ENCODE data around the gene LRRFIP2. TPM values are rescaled to one million over a fixed set of nuclear protein-coding genes. Genes with fewer than 3 reads are reported as not detected.
"Not testable (repeated sequence)": the region's sequence is repeated elsewhere in the genome, so short reads cannot be mapped to it uniquely, and the experiment has no call there.

The LRRFIP2 gene, protein sequence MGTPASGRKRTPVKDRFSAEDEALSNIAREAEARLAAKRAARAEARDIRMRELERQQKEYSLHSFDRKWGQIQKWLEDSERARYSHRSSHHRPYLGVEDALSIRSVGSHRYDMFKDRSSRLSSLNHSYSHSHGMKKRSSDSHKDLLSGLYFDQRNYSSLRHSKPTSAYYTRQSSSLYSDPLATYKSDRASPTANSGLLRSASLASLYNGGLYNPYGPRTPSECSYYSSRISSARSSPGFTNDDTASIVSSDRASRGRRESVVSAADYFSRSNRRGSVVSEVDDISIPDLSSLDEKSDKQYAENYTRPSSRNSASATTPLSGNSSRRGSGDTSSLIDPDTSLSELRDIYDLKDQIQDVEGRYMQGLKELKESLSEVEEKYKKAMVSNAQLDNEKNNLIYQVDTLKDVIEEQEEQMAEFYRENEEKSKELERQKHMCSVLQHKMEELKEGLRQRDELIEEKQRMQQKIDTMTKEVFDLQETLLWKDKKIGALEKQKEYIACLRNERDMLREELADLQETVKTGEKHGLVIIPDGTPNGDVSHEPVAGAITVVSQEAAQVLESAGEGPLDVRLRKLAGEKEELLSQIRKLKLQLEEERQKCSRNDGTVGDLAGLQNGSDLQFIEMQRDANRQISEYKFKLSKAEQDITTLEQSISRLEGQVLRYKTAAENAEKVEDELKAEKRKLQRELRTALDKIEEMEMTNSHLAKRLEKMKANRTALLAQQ
- total RNA-seq: 10 to 100 TPM; 25.9 to 30.7 TPM

DNA sequence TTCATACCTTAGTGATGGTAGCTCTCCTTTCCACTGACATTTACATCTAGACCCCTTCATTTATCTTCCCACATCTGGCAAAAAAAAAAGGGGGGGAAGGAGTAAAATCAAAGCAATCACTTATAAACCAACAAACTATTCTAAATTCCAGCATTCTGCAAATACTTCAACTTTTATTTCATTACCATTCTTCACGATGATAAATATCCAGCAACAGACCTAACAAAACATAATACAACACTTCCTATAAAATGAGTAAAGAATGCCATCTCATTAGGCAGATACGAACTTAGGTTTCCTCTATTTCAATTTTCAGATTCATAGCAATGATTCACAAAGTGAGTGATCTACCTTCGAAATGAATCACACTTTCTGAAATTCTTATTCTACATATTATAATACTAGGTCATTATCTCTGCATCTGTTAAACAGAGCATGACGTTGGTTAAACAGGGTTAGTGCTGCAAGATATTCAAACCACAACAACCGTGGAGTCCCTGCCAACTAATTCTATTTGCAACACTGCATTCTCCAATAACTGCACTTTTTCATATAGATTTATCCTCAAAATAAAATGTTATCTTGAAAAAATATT lies at the start of gene LRRFIP2:
LRRFIP2 (minus strand) TSS at position 51 of the 595 bp plus-strand sequence. CDS start 25,599 bp downstream, outside the sequence.
- Mint-ChIP-seq H3K4me1 (ENCODE audit: low read depth) (peaks cover 41% of the 10 kb centered on the region), H3K27me3 (no peaks in the 10 kb centered on the region), H3K9me3 (no peaks in the 10 kb centered on the region), H3K4me3 (peak within 1 kb of the TSS; percentile 83), H3K36me3 (peaks cover 12% of the 10 kb centered on the region), H3K27ac (peak within 1 kb of the TSS; percentile 80)
- intact Hi-C loops (cut with micrococcal nuclease): loop anchor here (1.0 kb wide), 4 partner anchors 12 to 298 kb away; no protein-coding TSS in a partner anchor
- ChIA-PET CTCF (interaction anchor here (1.0 to 1.6 kb wide), 2 partner anchors 39 to 150 kb away, joined by 3 read pairs; no protein-coding TSS in a partner anchor), POLR2A (no interaction called here)
- peak; percentile 41 for DNase-seq

DNA sequence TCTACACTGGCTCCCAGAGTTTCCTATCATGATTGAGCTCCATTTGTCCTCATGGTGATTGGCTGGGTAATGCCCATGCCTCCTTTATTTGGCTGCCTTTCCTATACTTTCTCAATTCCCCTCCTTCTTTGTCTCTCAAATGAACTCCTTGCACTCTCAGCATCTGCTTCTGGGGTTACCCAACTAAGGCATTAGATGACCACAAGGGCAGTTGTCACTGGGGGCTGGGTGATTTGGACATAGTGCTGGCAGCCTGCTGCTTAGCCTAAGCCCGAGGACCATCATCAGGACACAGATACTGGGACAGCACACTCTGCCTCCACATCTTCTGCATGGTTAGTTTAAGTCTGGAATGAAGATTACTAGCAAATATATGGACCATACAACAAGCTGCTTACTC lies 49.2 kb upstream of the LRRFIP2 start:
- no peak overlapping the region for H3K27ac Mint-ChIP-seq
- intact Hi-C loops (cut with micrococcal nuclease): no loop called here

DNA sequence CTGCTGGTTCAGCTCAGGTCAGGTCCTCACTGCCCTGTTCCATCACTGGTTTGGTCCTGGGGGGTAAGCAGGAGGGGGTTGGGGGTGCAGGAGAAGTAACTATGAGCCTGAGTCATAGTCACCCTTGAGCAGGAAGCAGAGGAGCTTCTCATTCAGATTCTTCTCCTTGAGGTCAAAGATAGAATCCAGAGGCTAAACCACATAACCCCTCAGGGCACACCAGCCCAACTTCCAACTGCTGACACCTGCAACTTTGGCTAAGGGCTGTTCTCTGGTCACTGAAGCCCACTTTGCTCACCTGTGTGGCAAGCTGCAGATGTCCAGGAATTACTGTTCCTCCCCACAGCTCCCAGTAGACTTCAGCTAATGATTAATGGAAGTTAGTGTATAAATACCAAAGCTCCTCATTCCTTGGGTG lies 48.8 kb upstream of the LRRFIP2 start:
- CTCF ChIA-PET: interaction anchor here (1.4 kb wide), 1 partner anchor 9 kb away, joined by 6 read pairs; no protein-coding TSS in a partner anchor
- peaks cover 2% of the 10 kb centered on the region for H3K27me3 Mint-ChIP-seq
- H3K36me3 Mint-ChIP-seq: no peaks in the 10 kb centered on the region
- no peaks in the 10 kb centered on the region for H3K9me3 Mint-ChIP-seq
- intact Hi-C loops (cut with micrococcal nuclease): no loop called here
- H3K4me1 Mint-ChIP-seq (ENCODE audit: low read depth): peaks cover 10% of the 10 kb centered on the region
- DNase-seq: no peak
- POLR2A ChIA-PET: no interaction called here
- no peak overlapping the region for H3K4me3 Mint-ChIP-seq
- no peak overlapping the region for H3K27ac Mint-ChIP-seq

More for the DNA sequence above, 49.2 kb upstream of the LRRFIP2 start:
- ChIA-PET CTCF (interaction anchor here (1.4 kb wide), 1 partner anchor 10 kb away, joined by 6 read pairs; no protein-coding TSS in a partner anchor), POLR2A (no interaction called here)
- H3K9me3 Mint-ChIP-seq: no peaks in the 10 kb centered on the region
- DNase-seq: no peak
- H3K27me3 Mint-ChIP-seq: peaks cover 2% of the 10 kb centered on the region
- H3K4me1 Mint-ChIP-seq (ENCODE audit: low read depth): peaks cover 10% of the 10 kb centered on the region
- no peak overlapping the region for H3K4me3 Mint-ChIP-seq
- H3K36me3 Mint-ChIP-seq: no peaks in the 10 kb centered on the region

DNA sequence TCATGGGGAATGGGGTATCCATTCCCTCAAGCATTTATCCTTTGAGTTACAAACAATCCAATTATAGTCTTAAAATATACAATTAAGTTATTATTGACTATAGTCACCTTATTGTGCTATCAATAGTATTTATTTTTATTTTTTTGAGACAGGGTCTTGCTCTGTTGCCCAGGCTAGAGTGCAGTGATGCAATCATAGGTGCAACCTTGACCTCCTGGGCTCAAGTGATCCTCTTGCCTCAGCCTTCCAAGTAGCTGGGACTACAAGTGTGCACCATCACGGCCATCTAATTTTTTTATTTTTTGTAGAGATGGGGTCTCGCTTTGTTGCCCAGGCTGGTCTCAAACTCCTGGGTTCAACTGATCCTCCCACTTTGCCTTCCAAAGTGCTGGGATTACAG lies 48.2 kb upstream of the LRRFIP2 start:
- H3K36me3 Mint-ChIP-seq; H3K4me1 Mint-ChIP-seq (ENCODE audit: low read depth); H3K27me3 Mint-ChIP-seq; DNase-seq; H3K27ac Mint-ChIP-seq; intact Hi-C loops (cut with micrococcal nuclease); POLR2A ChIA-PET; H3K4me3 Mint-ChIP-seq; H3K9me3 Mint-ChIP-seq: not testable (repeated sequence)
- CTCF ChIA-PET: interaction anchor here (0.6 to 1.4 kb wide), 2 partner anchors 8 to 198 kb away, joined by 3 to 6 read pairs; no protein-coding TSS in a partner anchor

DNA sequence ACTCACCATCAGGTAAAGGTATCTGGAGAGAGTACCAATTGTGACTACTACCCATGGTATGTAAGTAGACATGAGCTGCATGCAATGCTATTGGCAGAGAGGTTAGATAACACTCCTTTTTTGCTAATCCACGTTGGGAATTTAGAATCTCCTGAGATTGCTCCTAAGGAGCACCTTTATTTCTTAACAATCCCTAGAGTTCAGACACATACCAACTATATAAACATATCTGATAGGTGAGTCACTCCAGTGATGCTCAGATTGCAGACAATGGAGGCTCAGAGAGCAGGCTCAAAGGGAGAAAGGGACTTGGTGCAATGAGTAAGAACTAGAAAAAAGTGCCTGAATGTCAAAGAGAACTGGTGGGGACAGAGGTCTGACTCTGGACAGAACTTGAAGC lies 47.0 kb upstream of the LRRFIP2 start:
- DNase-seq: no peak
- H3K36me3 Mint-ChIP-seq: no peaks in the 10 kb centered on the region
- H3K4me3 Mint-ChIP-seq: no peak overlapping the region
- peaks cover 14% of the 10 kb centered on the region for H3K4me1 Mint-ChIP-seq (ENCODE audit: low read depth)
- H3K27me3 Mint-ChIP-seq: peaks cover 2% of the 10 kb centered on the region
- intact Hi-C loops (cut with micrococcal nuclease): no loop called here
- CTCF ChIA-PET: interaction anchor here (0.7 kb wide), 1 partner anchor 8 kb away, joined by 3 read pairs; no protein-coding TSS in a partner anchor
- H3K9me3 Mint-ChIP-seq: no peaks in the 10 kb centered on the region
- H3K27ac Mint-ChIP-seq: no peak overlapping the region
- POLR2A ChIA-PET: no interaction called here

DNA sequence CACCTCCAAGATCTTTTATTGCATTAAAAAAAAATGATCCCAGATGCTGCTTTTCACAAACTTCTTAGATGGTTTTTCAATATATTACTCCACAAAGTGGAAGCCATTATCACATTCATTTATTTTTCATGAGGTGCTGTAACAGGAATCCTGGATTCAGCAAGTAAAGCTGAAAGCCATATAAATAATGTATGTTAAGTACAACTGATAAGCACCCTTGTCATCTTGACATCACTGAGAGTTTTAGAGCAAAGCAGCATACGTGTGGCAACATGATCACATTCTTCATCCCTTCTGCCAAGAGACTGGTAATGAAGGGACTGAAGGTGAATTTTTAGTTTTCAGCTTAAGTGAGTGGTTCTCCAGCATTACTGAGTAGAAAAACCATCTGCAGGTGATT lies 44.9 kb upstream of the LRRFIP2 start:
- H3K4me3 Mint-ChIP-seq: no peak overlapping the region
- POLR2A ChIA-PET: interaction anchor here (0.6 kb wide), 1 partner anchor 117 kb away, joined by 4 read pairs; no protein-coding TSS in a partner anchor

DNA sequence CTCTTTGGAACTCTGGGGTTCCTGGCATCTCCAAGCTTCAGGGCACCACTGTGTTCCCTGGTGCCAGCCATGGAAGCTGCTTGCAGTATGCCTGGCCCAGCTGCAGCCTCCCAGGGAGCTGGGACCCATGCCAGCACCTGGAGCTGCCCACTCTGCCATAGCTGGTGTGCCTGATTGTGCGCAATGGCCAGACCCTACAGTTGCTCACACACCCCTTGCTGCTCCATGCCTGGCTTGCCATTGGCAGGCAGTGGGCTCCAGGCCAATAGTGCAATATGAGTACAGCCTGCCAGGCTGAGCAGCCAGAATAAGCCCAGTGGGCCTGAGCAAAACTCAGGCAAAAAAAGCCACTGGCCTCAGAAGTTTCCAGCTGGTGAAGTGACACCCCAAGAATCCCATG lies 43.8 kb upstream of the LRRFIP2 start:
- ChIA-PET POLR2A (no interaction called here), CTCF (no interaction called here)
- no peaks in the 10 kb centered on the region for H3K27me3 Mint-ChIP-seq
- no peaks in the 10 kb centered on the region for H3K9me3 Mint-ChIP-seq
- no peaks in the 10 kb centered on the region for H3K36me3 Mint-ChIP-seq
- no peak overlapping the region for H3K4me3 Mint-ChIP-seq
- no peak for DNase-seq
- H3K27ac Mint-ChIP-seq: no peak overlapping the region
- H3K4me1 Mint-ChIP-seq (ENCODE audit: low read depth): peaks cover 11% of the 10 kb centered on the region
- intact Hi-C loops (cut with micrococcal nuclease): no loop called here

More for the DNA sequence above, 44.9 kb upstream of the LRRFIP2 start:
- peaks cover 10% of the 10 kb centered on the region for H3K4me1 Mint-ChIP-seq (ENCODE audit: low read depth)
- H3K27ac Mint-ChIP-seq: no peak overlapping the region
- no peaks in the 10 kb centered on the region for H3K27me3 Mint-ChIP-seq
- no peaks in the 10 kb centered on the region for H3K36me3 Mint-ChIP-seq
- intact Hi-C loops (cut with micrococcal nuclease): no loop called here
- CTCF ChIA-PET: interaction anchor here (1.7 kb wide), 1 partner anchor 195 kb away, joined by 5 read pairs; no protein-coding TSS in a partner anchor
- no peaks in the 10 kb centered on the region for H3K9me3 Mint-ChIP-seq
- no peak for DNase-seq

DNA sequence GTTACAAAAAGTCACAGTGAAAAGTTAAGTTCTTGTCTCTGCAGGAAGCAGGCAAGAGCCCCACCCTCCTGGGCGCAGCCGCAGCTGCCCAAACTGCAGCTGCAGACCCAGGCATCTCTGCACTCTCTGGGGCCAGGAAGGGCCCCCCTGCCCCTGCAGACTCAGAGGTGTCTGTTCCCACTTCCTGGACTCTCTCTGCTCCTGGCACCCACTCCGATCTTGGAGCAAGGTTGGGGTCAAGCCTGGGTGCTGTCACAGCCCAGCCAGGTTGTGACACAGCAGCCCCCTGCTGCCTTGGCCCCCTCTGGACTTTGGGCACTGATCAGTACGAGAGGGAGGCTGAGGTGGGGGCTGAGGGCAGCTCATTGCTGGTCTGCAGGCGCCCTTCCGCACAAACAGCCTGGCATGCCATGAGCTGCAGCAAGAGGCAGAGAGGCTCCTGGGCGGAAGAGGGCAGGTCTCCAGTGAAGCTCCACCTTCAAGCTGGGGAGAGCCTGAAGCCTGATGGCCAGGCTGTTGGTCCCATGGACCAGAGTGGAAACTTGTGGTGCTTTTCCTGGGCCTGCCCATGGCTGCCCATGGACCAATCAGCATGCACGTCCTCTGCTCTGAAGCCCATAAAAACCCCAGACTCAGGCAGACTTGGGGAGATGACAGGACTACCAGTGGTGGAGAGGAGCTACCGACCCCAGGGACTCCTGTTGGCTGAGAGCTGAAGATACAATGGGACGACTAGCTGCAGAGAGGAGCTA lies 42.9 kb upstream of the LRRFIP2 start:
- ChIA-PET CTCF (no interaction called here), POLR2A (interaction anchor here (0.6 kb wide), 1 partner anchor 16 kb away, joined by 3 read pairs; no protein-coding TSS in a partner anchor)
- intact Hi-C loops (cut with micrococcal nuclease): no loop called here
- H3K36me3 Mint-ChIP-seq: no peaks in the 10 kb centered on the region
- H3K27ac Mint-ChIP-seq: no peak overlapping the region
- H3K4me3 Mint-ChIP-seq: no peak overlapping the region
- no peaks in the 10 kb centered on the region for H3K27me3 Mint-ChIP-seq
- H3K4me1 Mint-ChIP-seq (ENCODE audit: low read depth): peaks cover 13% of the 10 kb centered on the region
- no peak for DNase-seq
- H3K9me3 Mint-ChIP-seq: no peaks in the 10 kb centered on the region

DNA sequence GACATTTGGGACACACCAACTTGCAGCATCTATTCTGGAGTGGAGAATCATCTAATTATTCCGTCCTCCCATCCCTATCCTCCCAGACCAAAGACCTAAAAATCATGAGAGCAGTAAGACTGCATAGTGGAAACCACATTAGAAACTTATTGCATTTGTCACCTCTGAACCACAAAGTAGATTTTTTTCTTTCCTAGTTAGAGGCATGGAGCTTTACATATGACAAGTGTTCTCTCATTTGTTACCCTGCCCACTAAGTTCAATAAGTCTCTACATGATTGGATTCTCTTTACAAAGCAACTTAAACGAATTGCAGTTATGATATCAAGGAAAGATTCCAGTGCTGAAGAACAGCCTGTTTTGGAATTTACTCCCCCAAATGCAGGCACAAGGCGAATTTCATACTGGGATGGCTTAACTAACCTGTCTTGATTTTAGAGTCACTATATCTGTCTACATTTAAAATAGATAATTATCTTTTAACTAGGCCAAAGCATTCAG lies 42.3 kb upstream of the LRRFIP2 start:
- intact Hi-C loops (cut with micrococcal nuclease): no loop called here
- Mint-ChIP-seq H3K4me3 (no peak overlapping the region), H3K27ac (no peak overlapping the region), H3K36me3 (no peaks in the 10 kb centered on the region), H3K9me3 (peaks cover under 1% of the 10 kb centered on the region), H3K4me1 (ENCODE audit: low read depth) (peaks cover 13% of the 10 kb centered on the region), H3K27me3 (no peaks in the 10 kb centered on the region)
- ChIA-PET CTCF (interaction anchor here (0.6 kb wide), 1 partner anchor 53 kb away, joined by 4 read pairs; no protein-coding TSS in a partner anchor), POLR2A (interaction anchor here (0.6 kb wide), 1 partner anchor 15 kb away, joined by 3 read pairs; no protein-coding TSS in a partner anchor)
- DNase-seq: no peak

DNA sequence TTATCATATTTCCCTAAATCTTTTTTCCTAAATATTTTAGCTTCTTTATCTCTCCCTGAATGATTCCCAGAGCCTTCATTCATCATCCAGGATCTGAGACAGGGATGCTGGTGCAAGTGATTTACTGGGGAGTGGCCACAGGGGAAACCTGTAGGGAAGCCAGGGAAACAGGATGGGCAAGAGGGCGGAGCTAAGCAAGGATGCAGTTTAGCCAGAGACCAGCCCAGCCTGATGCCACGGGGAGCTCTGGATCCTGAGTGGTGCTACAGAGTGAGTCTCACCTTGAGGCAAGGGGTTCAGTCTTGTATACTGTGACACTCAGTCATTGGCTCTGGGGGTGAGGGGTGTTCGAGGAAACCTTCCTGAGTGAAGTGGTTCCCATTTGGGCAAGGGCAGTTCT lies 39.7 kb upstream of the LRRFIP2 start:
- DNase-seq: no peak
- intact Hi-C loops (cut with micrococcal nuclease): loop anchor here (5.0 kb wide), 1 partner anchor 487 kb away; no protein-coding TSS in a partner anchor
- no peaks in the 10 kb centered on the region for H3K27me3 Mint-ChIP-seq
- peaks cover 4% of the 10 kb centered on the region for H3K9me3 Mint-ChIP-seq
- H3K36me3 Mint-ChIP-seq: no peaks in the 10 kb centered on the region
- no peak overlapping the region for H3K27ac Mint-ChIP-seq
- peaks cover 12% of the 10 kb centered on the region for H3K4me1 Mint-ChIP-seq (ENCODE audit: low read depth)
- POLR2A ChIA-PET: no interaction called here
- no peak overlapping the region for H3K4me3 Mint-ChIP-seq
- CTCF ChIA-PET: interaction anchor here (0.7 to 4.1 kb wide), 10 partner anchors 9 to 255 kb away, joined by 3 to 27 read pairs (median 4); no protein-coding TSS in a partner anchor

DNA sequence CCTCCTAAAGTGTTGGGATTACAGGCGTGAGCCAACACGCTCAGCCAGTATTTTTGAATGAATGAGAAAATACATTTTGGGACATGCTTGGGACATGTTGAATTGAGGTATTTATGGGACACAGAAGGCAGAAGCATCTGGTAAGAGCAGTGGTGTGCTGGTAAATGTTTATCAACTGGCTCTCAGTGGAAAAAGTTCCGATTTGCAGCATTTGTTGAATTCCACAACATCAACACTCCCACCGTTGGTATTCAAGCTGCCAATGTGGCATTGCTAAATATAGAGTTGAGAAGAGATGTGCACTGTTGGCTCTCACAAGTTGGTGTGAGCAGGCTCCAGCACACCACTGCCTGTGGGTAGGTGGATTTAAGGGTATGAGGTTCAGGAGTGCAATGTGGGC lies 35.8 kb upstream of the LRRFIP2 start:
- POLR2A ChIA-PET: no interaction called here
- Mint-ChIP-seq H3K4me1 (ENCODE audit: low read depth) (peaks cover 3% of the 10 kb centered on the region), H3K27ac (no peak overlapping the region), H3K27me3 (no peaks in the 10 kb centered on the region), H3K9me3 (peaks cover 4% of the 10 kb centered on the region), H3K36me3 (no peaks in the 10 kb centered on the region), H3K4me3 (no peak overlapping the region)
- intact Hi-C loops (cut with micrococcal nuclease): loop anchor here (5.0 kb wide), 1 partner anchor 483 kb away; no protein-coding TSS in a partner anchor
- no peak for DNase-seq
- CTCF ChIA-PET: interaction anchor here (1.0 kb wide), 1 partner anchor 252 kb away, joined by 3 read pairs; no protein-coding TSS in a partner anchor
